Ishikawa (cell line): ENCODE measurements around the gene HTRA1.

Source experiments
- CREB1 ChIP-seq: IDR thresholded peaks from 2 replicates; pipeline ENCODE4 v1.6.1; 2012; ENCODE audit warnings: low read depth
- EGR1 ChIP-seq: IDR thresholded peaks from 2 replicates; pipeline ENCODE4 v1.6.1; 2012
- EP300 ChIP-seq: IDR thresholded peaks from 2 replicates; pipeline ENCODE4 v1.6.1; 2012; ENCODE audit warnings: borderline replicate concordance
- FOXM1 ChIP-seq: IDR thresholded peaks from 2 replicates; pipeline ENCODE4 v1.6.1; 2012; ENCODE audit warnings: low read depth, borderline replicate concordance
- MAX ChIP-seq: IDR thresholded peaks from 2 replicates; pipeline ENCODE4 v1.6.1; 2012
- NFIC ChIP-seq: IDR thresholded peaks from 2 replicates; pipeline ENCODE4 v1.6.1; 2012
- RAD21 ChIP-seq: IDR thresholded peaks from 2 replicates; pipeline ENCODE4 v1.6.1; 2012; ENCODE audit warnings: low read depth
- REST ChIP-seq: IDR thresholded peaks from 2 replicates; pipeline ENCODE4 v1.6.1; 2012; ENCODE audit warnings: low read depth, mild to moderate bottlenecking
- TAF1 ChIP-seq: IDR thresholded peaks from 2 replicates; pipeline ENCODE4 v1.6.1; 2012; ENCODE audit warnings: low read depth, mild to moderate bottlenecking
- USF1 ChIP-seq: IDR thresholded peaks from 2 replicates; pipeline ENCODE4 v1.6.1; 2012
- YY1 ChIP-seq: IDR thresholded peaks from 2 replicates; pipeline ENCODE4 v1.6.1; 2012; ENCODE audit warnings: low read depth
- ZBTB7A ChIP-seq: IDR thresholded peaks from 2 replicates; pipeline ENCODE4 v1.6.1; 2012; ENCODE audit warnings: low read depth

- no peak for TF ChIP-seq CREB1
- no peak for TF ChIP-seq FOXM1
- no peak for TF ChIP-seq YY1
- TF ChIP-seq NFIC = no peak
- TF ChIP-seq MAX = no peak
- no peak for TF ChIP-seq EP300
- TF ChIP-seq TAF1 = no peak
- TF ChIP-seq EGR1 = no peak
- TF ChIP-seq REST = no peak
- no peak for TF ChIP-seq ZBTB7A
- no peak for TF ChIP-seq RAD21
- TF ChIP-seq USF1 = no peak
Observed at GRCh38 chr10:122466951-122467381, 5.6 kb downstream of the HTRA1 start.
